ENCODE measurements around the gene PDS5B. TPM values are rescaled to one million over a fixed set of nuclear protein-coding genes. Genes with fewer than 3 reads are reported as not detected.

Gene PDS5B
- total and polyA plus RNA-seq, 9 of the 15 experiments (the other 6 are each of a cell fraction or from before 2014, with no cell fraction given), result 6.2 to 23.7 (median 13.1) TPM

DNA sequence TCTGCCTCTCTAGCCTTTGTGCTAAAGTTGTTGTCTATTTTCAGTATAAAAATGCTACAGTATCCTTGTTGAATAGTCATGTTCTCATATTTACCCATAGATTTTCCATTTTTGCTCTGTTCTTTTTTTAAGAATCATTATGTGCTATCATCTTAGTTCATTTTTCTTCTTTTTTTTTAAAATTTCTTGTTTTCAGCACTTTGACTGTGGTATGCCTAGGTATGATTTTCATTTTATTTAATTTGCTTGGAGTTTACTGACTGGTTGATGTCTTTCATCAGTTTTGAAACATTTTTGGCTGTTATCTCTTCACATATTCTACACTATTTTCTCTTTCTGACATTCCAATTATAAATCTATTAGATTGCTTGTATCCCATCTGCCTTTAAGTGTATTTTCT, 192.9 kb downstream of the PDS5B start:
- no peak overlapping the region for H3K4me2 ChIP-seq (ENCODE audit: insufficient read depth, low read length)
- no peak for DNase-seq (ENCODE audit: extremely low read depth in 1 of 4, low spot score in 3 of 4)
- intact Hi-C loops (cut with micrococcal nuclease) (no loop called here), in situ Hi-C loops (cut with MboI) (no loop called here)
- no peaks in the 10 kb centered on the region for H3K9me3 ChIP-seq (replicated peaks; ENCODE audit: control insufficient read depth, insufficient read depth, low read depth, low read length)
- ChIA-PET CTCF (ENCODE audit: low intra/inter-chr PET ratio) (interaction anchor here (0.6 kb wide), 1 partner anchor 68 kb away, joined by 3 read pairs; no protein-coding TSS in a partner anchor), POLR2A (no interaction called here)
- no peak overlapping the region for H3K4me3 ChIP-seq
- H3K9ac ChIP-seq (ENCODE audit: insufficient read depth in 1 of 2, low read depth in 2 of 2, low read length in 2 of 2), result no peak overlapping the region
- H4K20me1 ChIP-seq (replicated peaks; ENCODE audit: control insufficient read depth, insufficient read depth, low read length), result no peaks in the 10 kb centered on the region
- no peak overlapping the region for H2AFZ ChIP-seq (ENCODE audit: low read depth, low read length)
- no peak for ATAC-seq
- peaks cover 2% of the 10 kb centered on the region; the same call in 1 of the 3 replicates for H3K36me3 ChIP-seq (ENCODE audit: control insufficient read depth, insufficient read depth, low read length)
- no peaks in the 10 kb centered on the region for H3K27me3 ChIP-seq (ENCODE audit: control insufficient read depth in 2 of 2, insufficient read depth in 2 of 2, low read length in 2 of 2)
- TF ChIP-seq, protein P1, sequence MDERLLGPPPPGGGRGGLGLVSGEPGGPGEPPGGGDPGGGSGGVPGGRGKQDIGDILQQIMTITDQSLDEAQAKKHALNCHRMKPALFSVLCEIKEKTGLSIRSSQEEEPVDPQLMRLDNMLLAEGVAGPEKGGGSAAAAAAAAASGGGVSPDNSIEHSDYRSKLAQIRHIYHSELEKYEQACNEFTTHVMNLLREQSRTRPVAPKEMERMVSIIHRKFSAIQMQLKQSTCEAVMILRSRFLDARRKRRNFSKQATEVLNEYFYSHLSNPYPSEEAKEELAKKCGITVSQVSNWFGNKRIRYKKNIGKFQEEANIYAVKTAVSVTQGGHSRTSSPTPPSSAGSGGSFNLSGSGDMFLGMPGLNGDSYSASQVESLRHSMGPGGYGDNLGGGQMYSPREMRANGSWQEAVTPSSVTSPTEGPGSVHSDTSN (CRISPR knock-in tag; IDR thresholded peaks at IDR 0.05; ENCODE audit: low read depth), result no peak
- TF ChIP-seq, protein P1 (tag; conservative IDR thresholded peaks at IDR 0.05; ENCODE audit: low read depth), result no peak
- no peak for TF ChIP-seq TEAD4 (IDR thresholded peaks at IDR 0.05; ENCODE audit: low read length)
- TF ChIP-seq TEAD4 (CRISPR knock-in tag; IDR thresholded peaks at IDR 0.05; ENCODE audit: borderline replicate concordance), result no peak
- TF ChIP-seq SRSF9 (IDR thresholded peaks at IDR 0.05; ENCODE audit: borderline replicate concordance, low read depth, low read length), result no peak
- TF ChIP-seq ZNF140 (CRISPR knock-in tag; IDR thresholded peaks at IDR 0.05), result no peak
- TF ChIP-seq TCF7L2 (IDR thresholded peaks at IDR 0.05; ENCODE audit: low read depth, low read length), result no peak
- no peak for TF ChIP-seq SIX5 (IDR thresholded peaks at IDR 0.05; ENCODE audit: borderline replicate concordance in 1 of 2, insufficient read depth in 1 of 2, low read depth in 1 of 2, low read length in 2 of 2)
- TF ChIP-seq, protein P2, sequence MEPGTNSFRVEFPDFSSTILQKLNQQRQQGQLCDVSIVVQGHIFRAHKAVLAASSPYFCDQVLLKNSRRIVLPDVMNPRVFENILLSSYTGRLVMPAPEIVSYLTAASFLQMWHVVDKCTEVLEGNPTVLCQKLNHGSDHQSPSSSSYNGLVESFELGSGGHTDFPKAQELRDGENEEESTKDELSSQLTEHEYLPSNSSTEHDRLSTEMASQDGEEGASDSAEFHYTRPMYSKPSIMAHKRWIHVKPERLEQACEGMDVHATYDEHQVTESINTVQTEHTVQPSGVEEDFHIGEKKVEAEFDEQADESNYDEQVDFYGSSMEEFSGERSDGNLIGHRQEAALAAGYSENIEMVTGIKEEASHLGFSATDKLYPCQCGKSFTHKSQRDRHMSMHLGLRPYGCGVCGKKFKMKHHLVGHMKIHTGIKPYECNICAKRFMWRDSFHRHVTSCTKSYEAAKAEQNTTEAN (CRISPR knock-in tag; IDR thresholded peaks at IDR 0.05), result no peak
- no peak for TF ChIP-seq MEF2A (IDR thresholded peaks at IDR 0.05; ENCODE audit: control insufficient read depth, low read depth, low read length)
- no peak for TF ChIP-seq SMAD2 (IDR thresholded peaks at IDR 0.05; ENCODE audit: low read depth, low read length)
- no peak for TF ChIP-seq GABPA (tag; conservative IDR thresholded peaks at IDR 0.05; ENCODE audit: low read depth)
- no peaks in the 10 kb centered on the region for H3K79me2 ChIP-seq (ENCODE audit: control insufficient read depth, insufficient read depth, low read length)
- no peak overlapping the region for H3K27ac ChIP-seq (ENCODE audit: extremely low read depth, low read depth, low read length)
- no peak for FAIRE-seq
- no peaks in the 10 kb centered on the region for H3K4me1 ChIP-seq (replicated peaks in 1 of 2; ENCODE audit: control insufficient read depth in 2 of 2, insufficient read depth in 2 of 2, low read length in 2 of 2)
- BruUV-seq (replicated peaks), result no TSS peak
- H3K9me1 ChIP-seq (ENCODE audit: control insufficient read depth, insufficient read depth, low read length), result no peaks in the 10 kb centered on the region
